Uterus (tissue), 2 donors: ENCODE measurements around the gene CCDC178.

Experiments used
- POLR2A ChIP-seq, 2 donors: fragments of 450-650 bp; IDR thresholded peaks; one replicate each; pipeline ENCODE4 v1.6.1; 2016; ENCODE audit warnings: antibody characterized with exemption in 2 of 2, mild to moderate bottlenecking in 1 of 2, moderate library complexity in 1 of 2
- TF ChIP-seq, protein P1 (sequence below), 4 experiments: fragments of 200-600 bp in 2 of 4; fragments of 450-650 bp in 2 of 4; sonication (generic) in 2 of 4; IDR thresholded peaks; one replicate each; pipeline ENCODE4 v1.5.1; 2016 to 2019; ENCODE audit warnings: antibody characterized with exemption in 4 of 4, mild to moderate bottlenecking in 2 of 4, moderate library complexity in 1 of 4

DNA sequence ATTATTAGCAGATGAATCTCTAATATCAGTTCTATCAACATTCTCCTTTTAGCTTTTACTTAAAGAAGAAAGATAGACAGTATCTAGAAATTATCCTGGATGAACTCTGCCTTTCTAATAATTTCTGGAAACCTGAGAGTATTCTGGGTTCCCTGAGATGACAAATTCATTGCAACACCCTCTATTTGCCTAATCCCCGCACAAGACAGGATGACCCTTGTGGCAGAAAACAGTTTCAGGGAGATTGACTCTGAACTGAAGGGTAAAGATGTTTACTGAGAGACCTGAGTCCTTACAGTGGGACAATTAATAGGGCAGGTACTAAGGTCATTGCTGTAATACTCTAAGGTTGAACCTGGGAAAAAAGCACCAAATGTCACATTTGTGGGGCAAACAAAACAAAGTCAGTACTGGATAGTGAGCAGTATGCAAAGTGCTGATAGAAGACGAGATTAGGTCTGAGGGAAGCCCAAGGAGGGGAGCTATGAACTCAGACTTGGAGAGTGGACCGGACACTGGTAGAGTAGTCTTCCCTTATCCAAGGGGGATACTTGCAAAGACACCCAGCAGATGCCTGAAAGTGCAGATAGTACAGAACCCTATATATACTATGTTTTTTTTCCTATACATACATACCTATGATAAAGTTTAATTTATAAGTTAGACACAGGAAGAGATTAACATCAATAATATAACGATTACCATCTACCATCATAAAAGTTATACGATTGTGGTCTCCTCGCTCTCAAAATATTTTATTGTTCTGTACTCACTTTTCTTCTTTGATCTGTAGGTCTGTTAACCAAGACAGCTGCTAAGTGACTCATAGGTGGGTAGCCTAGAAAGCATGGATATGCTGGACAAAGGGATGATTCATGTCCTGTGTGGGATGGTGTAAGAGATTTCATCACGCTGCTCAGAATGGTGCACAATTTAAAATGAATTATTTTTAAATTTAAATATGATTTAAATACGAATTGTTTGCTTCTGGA, 519.4 kb downstream of the CCDC178 start:
- TF ChIP-seq, protein P1, sequence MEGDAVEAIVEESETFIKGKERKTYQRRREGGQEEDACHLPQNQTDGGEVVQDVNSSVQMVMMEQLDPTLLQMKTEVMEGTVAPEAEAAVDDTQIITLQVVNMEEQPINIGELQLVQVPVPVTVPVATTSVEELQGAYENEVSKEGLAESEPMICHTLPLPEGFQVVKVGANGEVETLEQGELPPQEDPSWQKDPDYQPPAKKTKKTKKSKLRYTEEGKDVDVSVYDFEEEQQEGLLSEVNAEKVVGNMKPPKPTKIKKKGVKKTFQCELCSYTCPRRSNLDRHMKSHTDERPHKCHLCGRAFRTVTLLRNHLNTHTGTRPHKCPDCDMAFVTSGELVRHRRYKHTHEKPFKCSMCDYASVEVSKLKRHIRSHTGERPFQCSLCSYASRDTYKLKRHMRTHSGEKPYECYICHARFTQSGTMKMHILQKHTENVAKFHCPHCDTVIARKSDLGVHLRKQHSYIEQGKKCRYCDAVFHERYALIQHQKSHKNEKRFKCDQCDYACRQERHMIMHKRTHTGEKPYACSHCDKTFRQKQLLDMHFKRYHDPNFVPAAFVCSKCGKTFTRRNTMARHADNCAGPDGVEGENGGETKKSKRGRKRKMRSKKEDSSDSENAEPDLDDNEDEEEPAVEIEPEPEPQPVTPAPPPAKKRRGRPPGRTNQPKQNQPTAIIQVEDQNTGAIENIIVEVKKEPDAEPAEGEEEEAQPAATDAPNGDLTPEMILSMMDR (IDR thresholded peaks at IDR 0.05): no peak
- TF ChIP-seq POLR2A (IDR thresholded peaks at IDR 0.05): no peak
